Astrocyte of the cerebellum (primary cell): Measurements from ENCODE around the gene ALDH5A1.

ENCODE experiments used
- DNase-seq: peaks from one replicate; pipeline ENCODE4 v3.0.0-alpha.2; 2011; ENCODE audit warnings: low read depth
- H3K4me3 ChIP-seq: 2 replicates; pipeline ENCODE4 v1.5.1; 2011; ENCODE audit warnings: mild to moderate bottlenecking, low read depth, low read length, moderate library complexity
- in situ Hi-C: cut with HindIII; loops from 2 replicates; pipeline ENCODE4 v1.10.0; 2017; ENCODE audit warnings: low sequenced_read_pairs
- TF ChIP-seq, protein P1 (sequence below): IDR thresholded peaks from 2 replicates; pipeline ENCODE4 v1.5.1; 2012; ENCODE audit warnings: low read length, low read depth, moderate library complexity, mild to moderate bottlenecking; ENCODE audit errors: missing control alignments

ALDH5A1 gene

DNA sequence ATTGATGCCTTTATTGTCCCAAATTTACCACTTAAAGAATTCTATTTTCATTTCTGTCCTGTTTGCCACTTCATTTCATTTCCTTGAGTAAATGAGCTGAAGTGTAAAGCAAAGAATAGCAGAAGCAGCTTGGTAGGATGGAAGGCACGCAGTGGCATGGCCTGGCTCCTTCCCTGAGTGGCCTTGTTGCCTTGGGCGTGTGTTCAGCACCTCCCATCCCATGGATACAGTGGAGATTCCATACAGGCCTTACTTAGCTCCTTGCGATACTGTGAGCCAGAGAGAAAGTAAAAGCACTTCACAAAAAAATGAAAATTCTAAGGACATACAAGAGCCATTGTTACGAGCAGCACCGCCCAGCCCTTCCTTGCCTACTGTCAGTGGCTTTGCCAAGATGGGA lies 39.6 kb downstream of the ALDH5A1 start:
- TF ChIP-seq, protein P1, sequence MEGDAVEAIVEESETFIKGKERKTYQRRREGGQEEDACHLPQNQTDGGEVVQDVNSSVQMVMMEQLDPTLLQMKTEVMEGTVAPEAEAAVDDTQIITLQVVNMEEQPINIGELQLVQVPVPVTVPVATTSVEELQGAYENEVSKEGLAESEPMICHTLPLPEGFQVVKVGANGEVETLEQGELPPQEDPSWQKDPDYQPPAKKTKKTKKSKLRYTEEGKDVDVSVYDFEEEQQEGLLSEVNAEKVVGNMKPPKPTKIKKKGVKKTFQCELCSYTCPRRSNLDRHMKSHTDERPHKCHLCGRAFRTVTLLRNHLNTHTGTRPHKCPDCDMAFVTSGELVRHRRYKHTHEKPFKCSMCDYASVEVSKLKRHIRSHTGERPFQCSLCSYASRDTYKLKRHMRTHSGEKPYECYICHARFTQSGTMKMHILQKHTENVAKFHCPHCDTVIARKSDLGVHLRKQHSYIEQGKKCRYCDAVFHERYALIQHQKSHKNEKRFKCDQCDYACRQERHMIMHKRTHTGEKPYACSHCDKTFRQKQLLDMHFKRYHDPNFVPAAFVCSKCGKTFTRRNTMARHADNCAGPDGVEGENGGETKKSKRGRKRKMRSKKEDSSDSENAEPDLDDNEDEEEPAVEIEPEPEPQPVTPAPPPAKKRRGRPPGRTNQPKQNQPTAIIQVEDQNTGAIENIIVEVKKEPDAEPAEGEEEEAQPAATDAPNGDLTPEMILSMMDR = no peak
- H3K4me3 ChIP-seq = no peak overlapping the region
- no peak for DNase-seq
- in situ Hi-C loops = loop anchor here (5.0 kb wide), 1 partner anchor 58 kb away; no protein-coding TSS in a partner anchor

DNA sequence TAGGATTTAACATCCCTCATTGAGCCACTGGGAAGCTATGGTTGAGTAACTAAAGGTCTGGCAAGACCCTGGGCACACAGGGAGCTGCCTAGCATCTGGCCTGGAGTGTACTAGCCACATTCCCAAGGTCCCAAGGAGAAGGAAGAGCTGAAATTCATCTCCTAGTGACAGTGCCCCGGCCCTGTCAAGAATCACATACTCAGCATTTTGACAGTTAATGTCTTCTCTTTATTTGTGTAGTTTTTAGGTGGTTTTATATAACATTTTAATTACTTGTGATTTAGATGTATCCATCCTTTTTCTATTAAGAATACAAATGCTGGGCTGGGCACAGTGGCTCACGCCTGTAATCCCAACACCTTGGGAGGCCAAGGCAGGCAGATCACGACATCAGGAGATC lies 40.4 kb downstream of the ALDH5A1 start:
- in situ Hi-C loops = no loop called here
- DNase-seq = no peak
- TF ChIP-seq, protein P1 = no peak
- H3K4me3 ChIP-seq = no peak overlapping the region

DNA sequence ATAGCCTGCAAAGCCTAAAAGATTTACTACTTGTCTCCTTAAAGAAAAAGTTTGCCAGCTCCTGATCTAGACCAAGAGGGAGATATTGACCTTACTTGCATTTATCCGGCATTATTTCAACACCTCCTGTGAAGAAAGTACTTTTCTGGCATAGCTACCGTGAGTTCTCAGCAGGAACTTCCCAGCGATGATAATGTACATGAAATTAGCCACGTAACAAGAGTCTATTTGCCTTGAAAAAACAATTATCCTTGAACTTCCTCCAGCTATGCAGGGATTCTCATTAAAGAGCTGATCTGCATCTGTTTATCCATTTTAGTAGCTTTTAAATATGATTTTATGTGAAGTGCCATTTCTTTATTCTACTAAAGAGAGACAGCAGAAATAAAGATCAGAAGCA lies 41.7 kb downstream of the ALDH5A1 start:
- no peak for DNase-seq
- in situ Hi-C loops = no loop called here
- H3K4me3 ChIP-seq = no peak overlapping the region
- TF ChIP-seq, protein P1 = no peak

DNA sequence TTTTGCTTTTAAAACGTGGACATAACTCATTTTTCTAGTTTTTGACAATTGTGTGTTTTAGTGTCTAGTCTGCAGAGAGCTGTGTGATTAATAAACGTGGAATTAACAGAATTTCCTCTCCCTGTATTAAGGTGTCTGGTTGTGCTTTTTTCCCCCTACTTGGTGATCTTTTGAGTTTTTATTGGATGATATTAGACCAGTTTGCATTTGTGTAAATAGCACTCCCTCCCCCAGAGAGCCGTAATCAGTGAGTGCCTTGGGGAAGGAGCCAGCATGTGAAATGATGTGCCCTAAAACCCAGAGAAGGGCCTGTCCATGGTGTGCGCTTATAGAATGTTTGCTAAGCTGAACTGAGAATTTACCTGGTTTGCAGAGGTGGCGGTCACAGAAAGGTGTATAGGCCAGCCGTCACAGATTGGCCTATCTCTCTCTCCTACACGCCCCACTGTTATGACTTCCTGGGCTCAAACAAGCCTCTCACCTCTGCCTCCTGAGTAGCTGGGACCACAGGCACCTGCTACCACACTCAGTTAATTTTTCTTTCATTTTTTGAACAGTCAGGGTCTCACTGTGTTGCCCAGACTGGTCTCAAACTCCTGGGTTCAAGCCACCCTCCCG lies 42.4 kb downstream of the ALDH5A1 start:
- in situ Hi-C loops = no loop called here
- DNase-seq = no peak
- TF ChIP-seq, protein P1 = no peak
- H3K4me3 ChIP-seq = no peak overlapping the region

DNA sequence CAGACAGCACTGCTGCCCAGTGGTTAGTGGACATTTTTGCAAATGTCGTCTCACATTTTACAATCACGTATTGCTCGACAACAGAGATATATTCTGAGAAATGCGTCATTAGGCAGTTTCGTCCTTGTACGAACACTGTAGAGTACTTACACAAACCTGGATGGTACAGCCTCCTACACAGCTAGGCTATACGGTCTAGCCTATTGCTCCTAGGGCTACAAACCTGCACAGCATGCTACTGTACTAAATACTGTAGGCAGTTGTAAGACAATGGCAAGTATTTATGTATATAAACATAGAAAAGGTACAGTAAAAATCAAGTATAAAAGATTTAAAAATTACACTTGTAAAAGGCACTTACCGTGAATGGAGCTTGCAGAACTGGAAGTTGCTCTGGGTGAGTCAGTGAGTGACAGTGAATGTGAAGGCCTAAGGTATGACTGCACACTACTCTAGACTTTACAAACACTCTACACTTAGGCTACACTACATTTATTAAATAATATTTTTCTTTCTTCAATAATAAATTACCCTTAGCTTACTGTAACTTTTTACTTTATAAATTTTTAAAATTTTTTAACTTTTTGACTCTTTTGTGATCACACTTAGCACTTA lies 43.1 kb downstream of the ALDH5A1 start:
- in situ Hi-C loops = no loop called here
- no peak for DNase-seq
- TF ChIP-seq, protein P1 = no peak
- no peak overlapping the region for H3K4me3 ChIP-seq

DNA sequence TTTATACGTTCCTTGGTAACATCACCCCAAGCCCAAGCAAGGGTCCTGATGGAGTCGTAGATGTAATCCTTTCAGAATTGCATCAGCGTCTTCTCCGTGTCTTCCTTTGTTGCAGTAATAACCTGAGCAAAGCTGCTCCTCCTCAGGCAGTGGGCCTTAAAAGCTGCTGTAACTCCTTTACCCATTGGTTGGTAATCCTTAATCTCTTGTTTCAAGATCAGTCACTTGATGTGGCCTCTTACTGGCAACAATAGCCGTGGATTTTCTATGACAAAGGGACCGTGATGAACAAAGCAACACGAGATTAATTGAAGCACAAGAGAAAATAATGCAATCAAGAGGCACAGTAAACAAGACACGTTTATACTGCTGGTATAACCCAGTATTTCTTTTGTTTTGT lies 44.6 kb downstream of the ALDH5A1 start:
- DNase-seq = no peak
- no peak overlapping the region for H3K4me3 ChIP-seq
- TF ChIP-seq, protein P1 = no peak
- in situ Hi-C loops = no loop called here
